HepG2 (cell line): ENCODE results near the gene GRB10.

Experiments used
- AKAP8 ChIP-seq: sonication (generic); formaldehyde crosslinking; IDR thresholded peaks from 2 replicates; pipeline ENCODE4 v1.5.1; 2020; ENCODE audit warnings: mild to moderate bottlenecking, missing genetic modification reagents
- ATF1 ChIP-seq: IDR thresholded peaks from 2 replicates; pipeline ENCODE4 v1.6.1; 2016; ENCODE audit warnings: mild to moderate bottlenecking, control low read depth
- CTCF ChIP-seq: sonication (generic); formaldehyde crosslinking; IDR thresholded peaks from 2 replicates; pipeline ENCODE4 v1.5.0; 2020; ENCODE audit warnings: mild to moderate bottlenecking, missing genetic modification reagents, moderate library complexity
- FOXK1 ChIP-seq: sonication (generic); formaldehyde crosslinking; IDR thresholded peaks from 2 replicates; pipeline ENCODE4 v1.4.0; 2020; ENCODE audit warnings: low read depth, missing genetic modification reagents, borderline replicate concordance
- HCFC1 ChIP-seq: fragments of 150-350 bp; IDR thresholded peaks from 2 replicates; pipeline ENCODE4 v1.6.1; 2014; ENCODE audit warnings: low read depth, low read length
- MXD4 ChIP-seq: IDR thresholded peaks from 2 replicates; pipeline ENCODE4 v1.6.1; 2016; ENCODE audit warnings: mild to moderate bottlenecking, missing biosample characterization, missing genetic modification reagents
- PHF8 ChIP-seq: sonication (generic); formaldehyde crosslinking; IDR thresholded peaks from 2 replicates; pipeline ENCODE4 v1.5.0; 2020; ENCODE audit warnings: missing genetic modification reagents
- RFXANK ChIP-seq: IDR thresholded peaks from 2 replicates; pipeline ENCODE4 v1.6.1; 2016
- ZNF138 ChIP-seq: sonication (generic); formaldehyde crosslinking; IDR thresholded peaks from 2 replicates; pipeline ENCODE4 v1.5.0; 2020; ENCODE audit warnings: mild to moderate bottlenecking, low read depth, missing genetic modification reagents
- ZSCAN5A ChIP-seq: sonication (generic); formaldehyde crosslinking; IDR thresholded peaks from 2 replicates; pipeline ENCODE4 v1.8.0; 2022; ENCODE audit warnings: mild to moderate bottlenecking, missing genetic modification reagents, borderline replicate concordance

- TF ChIP-seq MXD4 (no peak), FOXK1 (no peak), RFXANK (CRISPR knock-in tag) (no peak), CTCF (CRISPR knock-in tag) (no peak), ZSCAN5A (CRISPR knock-in tag) (no peak), ATF1 (CRISPR knock-in tag) (no peak), PHF8 (no peak), HCFC1 (no peak), AKAP8 (CRISPR knock-in tag) (no peak), ZNF138 (CRISPR knock-in tag) (no peak)
Measured at GRCh38 chr7:50603287-50603686, 179.4 kb downstream of the GRB10 start.
